GM19099 (cell line): ENCODE results near the gene RTL10.

Source experiments
- POLR2A ChIP-seq: IDR thresholded peaks from 3 replicates; pipeline ENCODE4 v1.6.1; 2011; ENCODE audit warnings: low read depth; ENCODE audit not compliant: insufficient read length; ENCODE audit errors: extremely low read depth

RTL10 gene

DNA sequence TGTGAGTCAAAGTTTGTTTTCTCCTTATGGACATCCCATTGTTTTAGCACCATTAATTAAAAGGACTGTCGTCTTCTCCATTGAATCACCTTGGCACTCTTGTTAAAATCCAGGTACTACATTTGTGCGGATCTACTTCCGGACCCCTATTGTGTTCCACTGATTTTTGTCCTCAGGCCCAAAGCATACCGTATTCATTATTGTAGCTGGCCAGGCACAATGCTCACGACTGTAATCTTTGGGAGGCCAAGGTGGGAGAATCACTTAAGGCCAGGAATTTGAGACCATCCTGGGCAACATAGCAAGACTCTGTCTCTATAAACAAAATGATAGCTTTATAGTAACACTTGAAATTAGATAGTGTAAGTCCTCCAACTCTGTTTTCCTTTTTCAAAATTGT lies 8.9 kb upstream of the RTL10 start:
- no peak for TF ChIP-seq POLR2A

DNA sequence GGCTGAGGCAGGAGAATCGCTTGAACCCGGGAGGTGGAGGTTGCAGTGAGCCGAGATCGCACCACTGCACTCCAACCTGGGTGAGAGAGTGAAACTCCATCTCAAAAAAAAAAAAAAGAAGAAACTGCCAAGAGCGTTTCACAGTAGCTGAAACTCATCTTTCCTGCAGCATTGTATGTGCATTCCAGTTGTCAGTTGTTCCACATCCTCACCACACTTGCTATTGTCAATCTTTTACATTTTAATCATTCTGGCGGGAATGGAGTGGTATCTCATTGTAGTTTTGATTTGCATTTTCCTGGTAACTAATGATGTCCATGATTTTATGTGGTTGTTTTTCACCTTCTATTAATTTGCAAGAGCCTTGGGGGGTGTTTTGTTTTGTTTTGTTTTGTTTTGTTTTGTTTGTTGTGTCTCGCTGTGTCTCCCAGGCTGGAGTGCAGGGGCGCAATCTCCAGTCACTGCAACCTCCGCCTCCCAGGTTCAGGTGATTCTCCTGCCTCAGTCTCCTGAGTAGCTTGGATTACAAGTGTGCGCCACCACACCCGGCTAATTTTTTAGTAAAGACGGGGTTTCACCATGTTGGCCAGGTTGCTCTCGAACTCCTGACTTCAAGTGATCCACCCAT lies 8.1 kb upstream of the RTL10 start:
- TF ChIP-seq POLR2A, result no peak

DNA sequence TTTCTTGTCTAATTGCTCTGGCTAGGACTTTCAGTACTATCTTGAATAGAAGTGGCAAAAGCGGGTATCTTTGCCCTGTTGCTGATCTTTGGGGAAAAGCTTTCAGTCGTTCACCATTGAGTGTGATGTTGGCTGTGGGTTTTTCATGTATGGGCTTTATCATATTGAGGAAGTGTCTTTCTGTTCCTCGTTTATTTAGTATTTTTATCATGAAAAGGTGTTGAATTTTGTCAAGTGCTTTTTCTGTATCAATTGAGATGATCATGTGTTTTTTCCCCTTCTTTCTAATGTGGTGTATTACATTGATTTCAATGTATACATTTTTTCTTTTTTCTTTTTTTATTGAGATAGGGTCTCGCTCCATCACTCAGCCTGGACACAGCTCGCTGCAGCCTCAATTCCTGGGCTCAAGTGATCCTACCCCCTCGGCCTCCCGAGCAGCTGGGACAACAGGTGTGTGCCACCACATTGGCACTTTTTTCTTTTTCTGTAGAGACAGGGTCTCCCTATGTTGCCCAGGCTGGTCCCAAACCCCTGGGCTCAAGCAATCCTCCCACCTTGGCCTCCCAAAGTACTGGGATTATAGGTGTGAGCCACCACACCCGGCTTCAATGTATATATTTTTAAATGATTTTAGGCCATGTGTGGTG lies 5.3 kb upstream of the RTL10 start:
- no peak for TF ChIP-seq POLR2A

DNA sequence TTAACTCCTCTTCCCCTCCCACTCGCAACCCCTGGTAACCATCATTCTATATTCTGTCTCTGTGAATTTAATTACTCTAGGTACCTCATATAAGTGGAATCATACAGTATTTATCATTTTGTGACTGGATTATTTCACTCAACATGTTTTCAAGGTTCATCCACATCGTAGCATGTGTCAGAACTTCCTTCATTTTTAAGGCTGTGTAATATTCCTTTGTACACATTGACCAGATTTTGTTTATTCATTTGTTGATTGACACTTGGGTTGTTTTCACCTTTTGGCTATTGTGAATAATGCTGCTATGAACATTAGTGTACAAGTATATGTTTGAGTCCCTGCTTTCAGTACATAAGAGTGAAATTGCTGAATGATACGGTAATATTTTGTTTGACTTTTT lies 2.7 kb upstream of the RTL10 start:
- TF ChIP-seq POLR2A, result no peak

DNA sequence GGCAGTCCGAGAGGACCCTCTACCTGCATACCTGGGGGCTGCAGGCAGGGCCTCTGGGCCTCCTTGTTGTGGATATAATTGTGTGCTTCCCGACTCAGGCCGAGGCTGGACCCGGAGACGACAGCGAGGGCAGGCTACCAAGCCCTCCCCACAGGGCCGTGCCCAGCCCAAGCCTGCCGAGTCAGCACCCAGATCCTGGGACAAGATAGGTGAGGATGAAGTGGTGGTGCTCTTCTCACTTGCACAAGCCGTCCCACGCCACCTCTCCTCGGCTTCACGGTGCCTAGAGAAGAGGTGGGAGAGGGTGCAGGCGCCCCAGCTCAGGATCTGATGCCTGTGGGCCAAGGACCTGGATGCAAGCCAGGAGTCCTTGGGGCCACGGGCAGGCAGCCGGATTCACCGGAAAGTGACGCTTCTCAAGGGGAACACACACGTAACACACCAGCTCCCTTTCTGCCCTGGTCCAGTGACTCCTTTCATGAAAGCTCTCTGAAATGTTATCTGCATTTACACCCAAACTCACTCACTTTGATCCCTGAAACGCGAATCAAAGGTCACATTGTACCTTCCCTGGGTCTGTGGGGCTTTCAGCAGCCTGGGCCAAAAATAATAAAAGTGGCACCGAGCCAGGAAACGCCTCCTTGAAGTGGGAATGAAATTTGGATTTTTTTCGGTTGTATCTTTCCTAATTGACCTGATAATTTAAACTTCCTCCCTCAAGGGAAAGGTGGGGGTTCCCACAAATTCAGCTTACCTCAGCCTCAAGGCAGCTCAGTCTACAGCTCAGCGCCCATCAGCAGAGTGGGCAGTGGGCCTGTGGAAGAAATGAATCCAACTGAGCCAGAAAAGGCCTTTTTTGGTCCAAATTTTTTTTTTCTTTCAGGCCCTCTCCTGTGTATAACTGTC lies 1.1 kb upstream of the RTL10 start:
- peak; percentile 33 for TF ChIP-seq POLR2A

DNA sequence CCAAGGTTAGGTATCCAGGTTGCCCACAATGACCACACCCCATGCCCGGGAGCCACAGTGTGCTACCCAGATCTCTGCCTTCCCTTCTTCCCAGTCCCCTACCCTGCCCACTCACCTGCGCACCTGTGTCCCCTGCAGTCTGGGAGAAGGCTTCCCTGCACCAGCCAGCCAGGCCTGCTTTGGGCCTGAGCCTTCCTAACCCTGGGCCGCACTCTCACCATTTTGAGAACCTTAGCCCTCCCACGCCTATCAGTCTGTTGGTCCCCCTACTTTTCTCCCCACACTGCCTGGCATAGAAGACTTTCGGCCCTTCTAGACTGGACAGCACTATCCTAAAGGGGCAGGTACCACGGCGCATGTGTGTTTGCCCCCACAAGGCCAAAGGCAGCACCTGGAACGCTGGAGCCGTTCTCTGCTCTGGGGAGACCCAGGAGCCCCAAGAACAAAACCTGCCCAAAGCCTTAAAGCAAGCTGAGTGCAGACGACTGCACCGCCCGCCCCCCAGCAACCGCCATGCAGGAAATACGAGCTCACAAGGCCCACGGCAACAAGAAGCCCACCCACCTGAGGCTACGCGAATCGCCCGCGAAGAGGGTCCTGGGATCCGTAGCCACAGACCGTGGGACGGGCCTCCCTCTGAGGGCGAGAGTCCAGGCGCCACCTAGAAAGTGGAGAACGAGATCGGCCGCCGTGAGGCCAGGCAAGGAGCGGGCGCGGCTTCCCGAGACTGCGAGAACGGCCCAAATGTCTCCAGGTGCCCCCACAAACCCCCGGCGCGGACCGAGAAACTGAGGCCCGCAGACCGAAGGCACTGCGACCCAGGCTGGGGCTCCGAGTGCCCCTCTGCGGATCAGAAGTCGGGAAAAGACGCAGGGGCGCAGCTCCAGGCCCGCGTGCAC lies 546 bp downstream of the RTL10 start:
- TF ChIP-seq POLR2A, result no peak

DNA sequence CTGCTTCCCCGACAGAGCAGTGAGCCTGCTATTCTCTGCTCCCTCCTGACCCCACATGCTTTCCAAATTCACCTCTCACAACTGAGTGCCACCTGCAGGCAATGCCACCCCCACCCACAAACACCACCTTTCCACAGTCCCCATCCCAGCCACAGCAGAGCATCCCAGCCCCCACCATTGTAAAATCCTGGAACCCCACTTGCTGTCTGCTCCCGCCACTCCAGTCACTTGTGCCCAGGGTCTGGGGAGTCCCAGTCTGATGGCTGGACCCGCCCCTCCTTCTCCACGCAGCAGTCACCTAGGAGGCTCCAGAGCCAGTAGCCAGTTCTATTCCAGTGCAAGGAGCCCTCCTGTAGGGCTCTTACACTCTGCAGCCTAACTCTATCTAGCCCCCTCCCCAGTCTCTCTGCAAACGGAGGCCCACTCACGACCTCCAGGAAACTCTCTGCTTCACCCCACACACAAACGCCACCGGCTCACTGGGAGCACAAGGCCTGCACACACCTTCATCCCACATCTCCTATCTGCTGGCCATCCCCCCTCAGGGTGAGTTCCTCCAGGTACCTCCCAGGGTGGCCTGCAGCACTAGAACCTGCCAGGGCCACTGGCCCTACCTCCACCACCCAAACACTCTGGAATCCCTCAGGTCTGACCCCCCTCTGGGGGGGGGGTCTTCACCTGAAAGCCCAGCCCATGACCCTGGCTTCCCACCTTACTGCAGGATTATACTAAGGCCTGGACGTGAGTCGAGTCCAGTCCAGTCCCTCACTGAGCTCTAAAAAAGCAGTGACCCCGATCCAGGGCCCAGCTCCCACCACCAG lies 1.4 kb downstream of the RTL10 start:
- no peak for TF ChIP-seq POLR2A

DNA sequence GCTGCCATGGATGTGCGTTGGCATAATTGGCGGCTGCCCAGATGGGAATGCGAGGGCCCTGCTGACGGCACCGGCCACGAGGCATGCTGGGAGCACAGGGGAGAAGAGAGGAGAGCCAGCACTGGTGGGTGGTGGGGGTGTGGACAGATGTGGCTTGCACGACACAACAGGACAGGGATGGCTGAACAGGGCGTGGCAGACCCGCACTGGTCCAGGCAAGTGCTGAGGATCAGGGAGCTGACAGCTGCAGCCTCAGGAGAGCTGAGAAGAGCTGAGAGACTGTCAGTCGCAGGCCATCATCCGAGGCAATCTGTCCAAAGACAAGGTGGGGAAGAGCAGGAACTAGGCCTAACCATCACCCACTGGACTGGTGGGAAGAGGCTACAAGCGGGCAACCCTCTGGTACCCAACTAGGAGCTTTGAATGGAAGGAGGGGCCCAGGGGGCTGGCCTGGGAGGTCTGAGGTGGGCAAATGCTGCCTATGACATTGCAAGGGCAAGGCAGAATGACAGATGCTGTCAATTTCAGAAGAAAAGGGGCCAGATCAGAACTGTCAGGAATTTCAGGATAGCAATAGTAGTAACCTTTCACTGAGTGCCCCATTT lies 2.4 kb downstream of the RTL10 start:
- no peak for TF ChIP-seq POLR2A

DNA sequence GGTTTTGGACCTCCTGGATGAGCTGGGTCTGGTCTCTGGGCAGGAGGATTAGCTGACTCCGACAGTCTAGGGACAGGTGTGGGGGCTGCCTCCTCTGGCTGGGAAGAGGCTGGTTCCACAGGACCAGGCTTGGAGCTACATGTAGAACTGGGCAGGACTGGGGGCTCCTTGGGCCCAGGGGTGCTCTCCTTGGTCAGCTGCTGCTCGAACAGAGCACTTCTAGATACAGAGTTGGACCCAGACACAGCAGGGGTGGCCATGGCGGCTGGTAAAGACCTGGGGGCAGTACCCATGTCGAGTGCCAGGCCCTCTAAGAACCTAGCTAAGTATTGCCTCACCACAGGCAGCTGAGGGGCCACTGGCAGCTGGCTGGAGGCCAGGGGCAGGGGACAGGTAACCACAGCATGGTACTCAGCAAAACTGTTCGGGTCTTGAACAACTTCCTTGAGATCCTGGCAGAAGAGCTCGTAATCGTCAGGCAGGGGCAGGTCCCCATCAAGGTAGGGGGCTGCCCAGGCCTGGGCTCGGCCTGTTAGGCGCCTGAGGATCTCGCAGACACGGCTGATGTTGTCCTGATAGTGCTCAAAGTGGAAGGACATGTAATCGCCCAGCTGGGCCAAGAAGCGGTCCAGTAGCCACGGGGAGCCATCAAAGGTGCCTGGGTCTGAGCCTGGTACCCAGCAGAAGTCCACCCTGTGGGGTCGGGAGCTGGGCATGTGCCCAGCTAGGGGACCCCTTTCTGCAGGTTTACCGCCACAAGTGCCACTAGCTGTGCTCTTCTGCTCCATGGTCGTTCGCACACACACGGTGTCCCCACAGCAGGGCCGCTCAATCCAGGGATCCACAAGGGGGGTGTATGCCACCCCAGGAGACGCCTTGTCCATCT lies 3.1 kb downstream of the RTL10 start:
- TF ChIP-seq POLR2A, result no peak

DNA sequence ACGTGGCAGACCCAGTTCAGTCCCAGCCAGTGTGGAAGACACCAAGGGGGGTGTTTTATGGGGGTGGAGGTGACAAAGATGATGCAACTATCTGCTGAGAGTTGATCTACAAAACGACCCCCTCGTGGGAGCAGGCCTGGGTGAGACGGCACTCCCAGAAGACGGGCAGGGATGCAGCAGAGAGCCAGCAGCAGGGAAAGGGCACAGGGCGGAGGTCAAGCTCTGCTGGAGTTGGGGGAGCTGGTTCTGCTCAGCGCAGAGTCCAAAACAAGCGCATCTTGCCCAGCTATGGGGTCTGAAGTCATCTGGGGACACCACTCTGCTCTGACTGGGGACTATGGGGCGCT lies 3.9 kb downstream of the RTL10 start:
- no peak for TF ChIP-seq POLR2A

DNA sequence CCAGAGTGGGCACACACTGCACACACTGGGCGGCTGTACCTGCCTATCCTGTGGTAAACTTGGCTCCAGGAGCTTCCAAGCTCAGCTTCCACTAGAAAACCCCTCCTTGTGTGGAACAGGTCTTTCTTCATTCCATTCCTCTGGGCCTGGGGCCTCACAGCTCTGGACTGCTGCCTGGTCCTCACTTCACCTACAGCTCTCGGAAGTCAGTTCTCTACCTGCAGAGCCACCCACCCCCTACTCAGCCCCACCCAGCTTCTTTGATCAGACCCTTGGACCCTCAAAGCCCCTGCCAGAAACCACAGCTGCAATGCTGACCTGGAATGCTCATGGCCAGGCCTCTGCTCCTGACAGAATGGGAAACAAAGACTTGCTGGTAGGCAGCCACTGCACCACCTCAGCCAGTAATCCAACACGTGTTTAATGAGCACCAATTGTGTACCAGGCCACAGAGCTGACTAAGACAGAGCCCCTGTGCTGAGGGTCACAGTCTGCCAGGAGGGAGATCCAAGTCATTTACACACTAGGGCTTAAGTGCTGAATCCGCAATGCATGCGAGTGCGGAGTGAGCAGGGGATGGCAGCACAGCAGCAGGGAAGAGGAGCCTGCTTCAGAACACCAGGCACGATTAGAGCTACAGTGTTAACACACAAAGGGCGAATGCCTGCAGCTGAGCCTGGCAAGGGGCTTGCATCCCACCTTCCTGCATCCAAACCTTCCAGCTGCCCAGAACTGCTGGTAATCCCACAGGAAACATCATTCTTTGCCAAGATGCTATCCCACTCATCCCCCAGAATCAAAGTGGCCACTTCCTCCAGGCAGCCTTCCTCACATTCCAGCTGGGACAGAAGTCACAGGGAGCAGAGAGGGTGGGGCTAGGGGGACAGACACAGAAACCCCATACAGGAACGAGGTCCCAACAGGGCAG lies 4.6 kb downstream of the RTL10 start:
- TF ChIP-seq POLR2A, result no peak
